OCI-LY3 (cell line): ENCODE data around the gene PRRT4.

ENCODE experiments used
- H2AFZ ChIP-seq: fragments of 200-600, 300-600 bp; shearing (Covaris generic); 2 replicates; pipeline ENCODE4 v1.6.0; 2014; ENCODE audit warnings: antibody characterized with exemption, low read depth, low read length
- H3K27ac ChIP-seq: fragments of 200-600, 300-600 bp; sonication (generic); 2 replicates; pipeline ENCODE4 v1.5.1; 2014; ENCODE audit warnings: mild to moderate bottlenecking, low read length, moderate library complexity, mixed read lengths
- H3K27me3 ChIP-seq: fragments of 200-600, 300-600 bp; sonication (generic); 2 replicates; pipeline ENCODE4 v1.6.1; 2014; ENCODE audit warnings: low read depth, low read length, mixed read lengths
- H3K36me3 ChIP-seq: fragments of 200-600, 300-600 bp; sonication (generic); replicated peaks from 2 replicates; pipeline ENCODE3; 2014; ENCODE audit warnings: low read depth, low read length, mixed read lengths
- H3K4me1 ChIP-seq: fragments of 300-600, 200-600 bp; sonication (generic); 2 replicates; pipeline ENCODE4 v1.6.1; 2014; ENCODE audit warnings: low read length, mixed read lengths
- H3K4me2 ChIP-seq: fragments of 200-600, 300-600 bp; sonication (generic); 2 replicates; pipeline ENCODE4 v1.6.1; 2014; ENCODE audit warnings: low read length, mixed read lengths
- H3K4me3 ChIP-seq: fragments of 300-600, 200-600 bp; sonication (generic); 2 replicates; pipeline ENCODE4 v1.5.1; 2014; ENCODE audit warnings: antibody characterized with exemption, mild to moderate bottlenecking, low read length, moderate library complexity
- H3K79me2 ChIP-seq: fragments of 300-600, 200-600 bp; shearing (Covaris generic); 2 replicates; pipeline ENCODE4 v1.6.1; 2014; ENCODE audit warnings: mild to moderate bottlenecking, low read length, mixed read lengths
- H3K9ac ChIP-seq: fragments of 300-600, 200-600 bp; shearing (Covaris generic); 2 replicates; pipeline ENCODE4 v1.6.0; 2014; ENCODE audit warnings: mild to moderate bottlenecking, low read length, moderate library complexity
- H3K9me3 ChIP-seq: fragments of 200-600, 300-600 bp; shearing (Covaris generic); 2 replicates; pipeline ENCODE4 v1.6.1; 2014; ENCODE audit warnings: low read length, mixed read lengths; ENCODE audit not compliant: insufficient read depth
- H4K20me1 ChIP-seq: fragments of 200-600, 300-600 bp; sonication (generic); 2 replicates; pipeline ENCODE4 v1.6.1; 2016; ENCODE audit warnings: low read length, mixed read lengths; ENCODE audit not compliant: insufficient read depth
- EZH2phosphoT487 ChIP-seq: fragments of 200-600 bp; shearing (Covaris generic); IDR thresholded peaks from 2 replicates; pipeline ENCODE4 v1.6.1; 2018; ENCODE audit warnings: antibody characterized with exemption, mixed run types, low read depth
- TF ChIP-seq, protein P1 (sequence below): fragments of 200-600, 300-600 bp; sonication (generic); IDR thresholded peaks from 2 replicates; pipeline ENCODE4 v1.5.1; 2014; ENCODE audit warnings: antibody characterized with exemption, low read length, low read depth

Gene PRRT4

DNA sequence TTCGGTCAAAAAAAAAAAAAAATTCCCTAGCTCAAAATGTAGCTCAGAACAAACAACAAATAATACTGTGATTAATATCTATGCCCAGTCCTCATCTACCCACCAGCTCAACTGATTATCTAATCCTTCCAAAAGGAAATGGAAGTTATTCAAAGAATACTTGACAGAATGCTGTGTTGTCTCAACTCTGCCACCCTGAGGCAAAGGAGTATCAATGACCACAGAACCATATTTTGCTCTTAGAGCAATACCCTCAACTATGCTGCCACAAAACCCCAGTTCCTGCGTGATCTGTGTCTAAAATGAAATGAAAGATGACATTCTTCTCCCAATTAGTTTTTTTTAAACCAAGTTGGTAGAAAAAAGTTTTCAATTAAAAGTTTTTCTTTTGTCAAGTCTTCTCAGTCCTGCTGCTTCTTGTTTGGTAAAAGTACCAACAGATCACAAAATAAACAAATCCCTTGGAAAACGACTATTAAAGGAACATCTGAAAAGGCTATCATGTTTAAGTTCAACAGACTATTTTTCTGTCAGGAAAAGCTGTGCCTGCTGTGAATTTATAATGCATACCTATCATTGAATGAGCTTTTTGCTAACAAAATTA is 39.3 kb downstream of the PRRT4 start:
- TF ChIP-seq EZH2phosphoT487, result no peak
- TF ChIP-seq, protein P1, sequence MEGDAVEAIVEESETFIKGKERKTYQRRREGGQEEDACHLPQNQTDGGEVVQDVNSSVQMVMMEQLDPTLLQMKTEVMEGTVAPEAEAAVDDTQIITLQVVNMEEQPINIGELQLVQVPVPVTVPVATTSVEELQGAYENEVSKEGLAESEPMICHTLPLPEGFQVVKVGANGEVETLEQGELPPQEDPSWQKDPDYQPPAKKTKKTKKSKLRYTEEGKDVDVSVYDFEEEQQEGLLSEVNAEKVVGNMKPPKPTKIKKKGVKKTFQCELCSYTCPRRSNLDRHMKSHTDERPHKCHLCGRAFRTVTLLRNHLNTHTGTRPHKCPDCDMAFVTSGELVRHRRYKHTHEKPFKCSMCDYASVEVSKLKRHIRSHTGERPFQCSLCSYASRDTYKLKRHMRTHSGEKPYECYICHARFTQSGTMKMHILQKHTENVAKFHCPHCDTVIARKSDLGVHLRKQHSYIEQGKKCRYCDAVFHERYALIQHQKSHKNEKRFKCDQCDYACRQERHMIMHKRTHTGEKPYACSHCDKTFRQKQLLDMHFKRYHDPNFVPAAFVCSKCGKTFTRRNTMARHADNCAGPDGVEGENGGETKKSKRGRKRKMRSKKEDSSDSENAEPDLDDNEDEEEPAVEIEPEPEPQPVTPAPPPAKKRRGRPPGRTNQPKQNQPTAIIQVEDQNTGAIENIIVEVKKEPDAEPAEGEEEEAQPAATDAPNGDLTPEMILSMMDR, result peak; percentile 50
- no peak overlapping the region for H3K9ac ChIP-seq
- no peaks in the 10 kb centered on the region for H3K9me3 ChIP-seq
- peaks cover 58% of the 10 kb centered on the region for H3K36me3 ChIP-seq
- H3K79me2 ChIP-seq, result no peaks in the 10 kb centered on the region
- no peak overlapping the region for H3K27ac ChIP-seq
- no peak overlapping the region for H3K4me3 ChIP-seq
- H4K20me1 ChIP-seq, result no peaks in the 10 kb centered on the region
- no peak overlapping the region for H3K4me2 ChIP-seq
- no peak overlapping the region for H2AFZ ChIP-seq
- H3K4me1 ChIP-seq, result no peaks in the 10 kb centered on the region
- H3K27me3 ChIP-seq, result no peaks in the 10 kb centered on the region

DNA sequence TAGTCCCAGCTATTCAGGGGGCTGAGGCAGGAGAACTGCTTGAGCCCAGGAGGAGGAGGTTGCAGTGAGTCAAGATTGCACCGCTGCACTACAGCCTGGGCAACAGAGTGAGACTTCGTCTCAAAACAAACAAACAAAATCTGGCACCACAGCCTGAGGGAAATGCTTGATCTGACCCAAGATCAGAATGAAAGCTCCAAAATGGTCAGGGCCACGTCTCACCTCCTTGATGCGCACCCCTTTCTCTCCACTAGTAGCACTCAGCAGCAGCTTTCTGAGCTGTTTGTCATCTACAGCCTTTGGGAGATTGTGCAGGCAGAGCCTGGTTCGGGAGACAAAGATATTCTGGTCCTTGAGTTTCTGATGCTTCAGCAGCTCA is 40.5 kb downstream of the PRRT4 start:
- no peaks in the 10 kb centered on the region for H3K9me3 ChIP-seq
- H3K9ac ChIP-seq, result no peak overlapping the region
- no peak overlapping the region for H2AFZ ChIP-seq
- H3K27me3 ChIP-seq, result no peaks in the 10 kb centered on the region
- TF ChIP-seq EZH2phosphoT487, result no peak
- TF ChIP-seq, protein P1, result no peak
- H3K4me2 ChIP-seq, result no peak overlapping the region
- no peak overlapping the region for H3K27ac ChIP-seq
- H4K20me1 ChIP-seq, result no peaks in the 10 kb centered on the region
- peaks cover 57% of the 10 kb centered on the region for H3K36me3 ChIP-seq
- H3K4me3 ChIP-seq, result no peak overlapping the region
- no peaks in the 10 kb centered on the region for H3K4me1 ChIP-seq
- H3K79me2 ChIP-seq, result no peaks in the 10 kb centered on the region

- Histone ChIP-seq H3K4me1 (no peaks in the 10 kb centered on the region), H3K4me2 (no peak overlapping the region), H3K27ac (no peak overlapping the region), H3K36me3 (peaks cover 62% of the 10 kb centered on the region), H3K27me3 (no peaks in the 10 kb centered on the region), H3K9ac (no peak overlapping the region), H3K79me2 (no peaks in the 10 kb centered on the region), H4K20me1 (no peaks in the 10 kb centered on the region), H2AFZ (no peak overlapping the region), H3K9me3 (no peaks in the 10 kb centered on the region), H3K4me3 (no peak overlapping the region)
- TF ChIP-seq EZH2phosphoT487, result no peak
- TF ChIP-seq, protein P1, result no peak
Observed at GRCh38 chr7:128318691-128319090, 42.8 kb downstream of the PRRT4 start.

DNA sequence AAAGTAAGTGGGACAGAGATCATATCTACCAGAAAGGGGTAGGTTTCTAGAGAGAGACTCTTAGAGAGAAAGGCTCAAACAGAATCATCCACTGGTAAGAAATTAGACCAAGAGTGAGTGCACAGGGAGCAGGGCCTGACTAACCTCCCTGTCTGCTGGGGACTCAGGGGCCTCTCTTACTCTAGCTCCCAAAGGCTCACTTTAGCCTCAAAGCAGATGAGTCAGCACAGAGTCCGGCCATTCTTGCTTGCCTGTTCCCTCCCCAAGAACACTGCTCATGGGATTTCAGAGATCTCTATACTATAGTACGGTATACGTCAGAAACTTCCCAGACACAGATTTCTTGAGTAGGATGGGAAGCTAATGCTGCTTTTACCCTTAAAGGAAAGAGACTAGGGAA is 50.5 kb downstream of the PRRT4 start:
- peaks cover 68% of the 10 kb centered on the region for H3K36me3 ChIP-seq
- H3K9ac ChIP-seq, result no peak overlapping the region
- H3K27me3 ChIP-seq, result no peaks in the 10 kb centered on the region
- no peak overlapping the region for H3K4me3 ChIP-seq
- H3K9me3 ChIP-seq, result no peaks in the 10 kb centered on the region
- no peaks in the 10 kb centered on the region for H4K20me1 ChIP-seq
- TF ChIP-seq, protein P1, result no peak
- no peak for TF ChIP-seq EZH2phosphoT487
- no peak overlapping the region for H3K4me2 ChIP-seq
- H2AFZ ChIP-seq, result no peak overlapping the region
- no peaks in the 10 kb centered on the region for H3K79me2 ChIP-seq
- H3K4me1 ChIP-seq, result no peaks in the 10 kb centered on the region
- H3K27ac ChIP-seq, result no peak overlapping the region
